ENCODE measurements around the gene CEACAM19.

CEACAM19 gene

GRCh38 chr19:44689290-44690130, 18.2 kb downstream of the CEACAM19 start:
- Histone ChIP-seq H3K27me3 (ENCODE audit: insufficient read depth, low read length) (no peaks in the 10 kb centered on the region), H3K4me1 (ENCODE audit: control insufficient read depth, insufficient read depth, low read length, unreplicated experiment) (peaks cover 23% of the 10 kb centered on the region), H3K36me3 (ENCODE audit: insufficient read depth, low read length) (no peaks in the 10 kb centered on the region), H3K27ac (ENCODE audit: low read depth, low read length) (no peak overlapping the region), H3K4me3 (ENCODE audit: low read depth, low read length) (no peak overlapping the region), H3K79me2 (ENCODE audit: control insufficient read depth, insufficient read depth, low read length, unreplicated experiment) (no peaks in the 10 kb centered on the region), H2AFZ (ENCODE audit: low read length, unreplicated experiment) (no peak overlapping the region)

GRCh38 chr19:44690131-44690440, 18.8 kb downstream of the CEACAM19 start:
- Histone ChIP-seq H3K27me3 (ENCODE audit: insufficient read depth, low read length) (no peaks in the 10 kb centered on the region), H3K4me3 (ENCODE audit: low read depth, low read length) (no peak overlapping the region), H3K27ac (ENCODE audit: low read depth, low read length) (no peak overlapping the region), H3K79me2 (ENCODE audit: control insufficient read depth, insufficient read depth, low read length, unreplicated experiment) (no peaks in the 10 kb centered on the region), H2AFZ (ENCODE audit: low read length, unreplicated experiment) (no peak overlapping the region), H3K4me1 (ENCODE audit: control insufficient read depth, insufficient read depth, low read length, unreplicated experiment) (peaks cover 20% of the 10 kb centered on the region), H3K36me3 (ENCODE audit: insufficient read depth, low read length) (no peaks in the 10 kb centered on the region)

GRCh38 chr19:44692379-44692721, 21.1 kb downstream of the CEACAM19 start:
- Histone ChIP-seq H3K27me3 (ENCODE audit: insufficient read depth, low read length) (no peaks in the 10 kb centered on the region), H3K27ac (ENCODE audit: low read depth, low read length) (peak overlapping the region; percentile 67; the same call in 1 of the 2 replicates)

GRCh38 chr19:44694184-44694579, 22.9 kb downstream of the CEACAM19 start:
- H3K27me3 ChIP-seq (ENCODE audit: insufficient read depth, low read length) = no peaks in the 10 kb centered on the region
- H3K27ac ChIP-seq (ENCODE audit: low read depth, low read length) = no peak overlapping the region
- H2AFZ ChIP-seq (ENCODE audit: low read length, unreplicated experiment) = no peak overlapping the region
- H3K4me1 ChIP-seq (ENCODE audit: control insufficient read depth, insufficient read depth, low read length, unreplicated experiment) = peaks cover 11% of the 10 kb centered on the region
- no peaks in the 10 kb centered on the region for H3K79me2 ChIP-seq (ENCODE audit: control insufficient read depth, insufficient read depth, low read length, unreplicated experiment)
- no peak overlapping the region for H3K4me3 ChIP-seq (ENCODE audit: low read depth, low read length)
- H3K36me3 ChIP-seq (ENCODE audit: insufficient read depth, low read length) = no peaks in the 10 kb centered on the region

More at GRCh38 chr19:44692379-44692721, 21.1 kb downstream of the CEACAM19 start:
- Histone ChIP-seq H3K4me1 (ENCODE audit: control insufficient read depth, insufficient read depth, low read length, unreplicated experiment) (peaks cover 11% of the 10 kb centered on the region), H3K4me3 (ENCODE audit: low read depth, low read length) (no peak overlapping the region), H2AFZ (ENCODE audit: low read length, unreplicated experiment) (no peak overlapping the region), H3K79me2 (ENCODE audit: control insufficient read depth, insufficient read depth, low read length, unreplicated experiment) (no peaks in the 10 kb centered on the region), H3K36me3 (ENCODE audit: insufficient read depth, low read length) (no peaks in the 10 kb centered on the region)

GRCh38 chr19:44696939-44697669, 25.8 kb downstream of the CEACAM19 start:
- H3K36me3 ChIP-seq (ENCODE audit: insufficient read depth, low read length) = no peaks in the 10 kb centered on the region
- no peak overlapping the region for H3K4me3 ChIP-seq (ENCODE audit: low read depth, low read length)
- H3K79me2 ChIP-seq (ENCODE audit: control insufficient read depth, insufficient read depth, low read length, unreplicated experiment) = no peaks in the 10 kb centered on the region
- H2AFZ ChIP-seq (ENCODE audit: low read length, unreplicated experiment) = no peak overlapping the region
- no peak overlapping the region for H3K27ac ChIP-seq (ENCODE audit: low read depth, low read length)
- peaks cover 6% of the 10 kb centered on the region for H3K4me1 ChIP-seq (ENCODE audit: control insufficient read depth, insufficient read depth, low read length, unreplicated experiment)
- no peaks in the 10 kb centered on the region for H3K27me3 ChIP-seq (ENCODE audit: insufficient read depth, low read length)

- Histone ChIP-seq H3K4me1 (ENCODE audit: control insufficient read depth, insufficient read depth, low read length, unreplicated experiment) (peaks cover under 1% of the 10 kb centered on the region), H3K4me3 (ENCODE audit: low read depth, low read length) (no peak overlapping the region), H3K79me2 (ENCODE audit: control insufficient read depth, insufficient read depth, low read length, unreplicated experiment) (no peaks in the 10 kb centered on the region), H3K27me3 (ENCODE audit: insufficient read depth, low read length) (no peaks in the 10 kb centered on the region), H3K27ac (ENCODE audit: low read depth, low read length) (no peak overlapping the region), H3K36me3 (ENCODE audit: insufficient read depth, low read length) (no peaks in the 10 kb centered on the region), H2AFZ (ENCODE audit: low read length, unreplicated experiment) (no peak overlapping the region)
Observed at GRCh38 chr19:44697670-44698034, 26.4 kb downstream of the CEACAM19 start.

GRCh38 chr19:44698492-44699201, 27.4 kb downstream of the CEACAM19 start, which contains the start of gene CEACAM16:
Gene CEACAM16 (plus strand): TSS chr19:44699151. CDS start chr19:44701457, 2,306 bp downstream.
- H3K36me3 ChIP-seq (ENCODE audit: insufficient read depth, low read length) = no peaks in the 10 kb centered on the region
- no peaks in the 10 kb centered on the region for H3K79me2 ChIP-seq (ENCODE audit: control insufficient read depth, insufficient read depth, low read length, unreplicated experiment)
- H2AFZ ChIP-seq (ENCODE audit: low read length, unreplicated experiment) = no peak within 1 kb of the TSS
- H3K4me3 ChIP-seq (ENCODE audit: low read depth, low read length) = no peak within 1 kb of the TSS
- H3K27ac ChIP-seq (ENCODE audit: low read depth, low read length) = no peak within 1 kb of the TSS
- H3K4me1 ChIP-seq (ENCODE audit: control insufficient read depth, insufficient read depth, low read length, unreplicated experiment) = no peaks in the 10 kb centered on the region
- H3K27me3 ChIP-seq (ENCODE audit: insufficient read depth, low read length) = no peaks in the 10 kb centered on the region

GRCh38 chr19:44700547-44700946, 29.3 kb downstream of the CEACAM19 start:
- Histone ChIP-seq H3K4me3 (ENCODE audit: low read depth, low read length) (no peak overlapping the region), H3K4me1 (ENCODE audit: control insufficient read depth, insufficient read depth, low read length, unreplicated experiment) (no peaks in the 10 kb centered on the region), H3K27me3 (ENCODE audit: insufficient read depth, low read length) (no peaks in the 10 kb centered on the region), H3K79me2 (ENCODE audit: control insufficient read depth, insufficient read depth, low read length, unreplicated experiment) (no peaks in the 10 kb centered on the region), H3K27ac (ENCODE audit: low read depth, low read length) (no peak overlapping the region), H3K36me3 (ENCODE audit: insufficient read depth, low read length) (no peaks in the 10 kb centered on the region), H2AFZ (ENCODE audit: low read length, unreplicated experiment) (no peak overlapping the region)

GRCh38 chr19:44701228-44701627, 29.9 kb downstream of the CEACAM19 start:
- H3K79me2 ChIP-seq (ENCODE audit: control insufficient read depth, insufficient read depth, low read length, unreplicated experiment) = no peaks in the 10 kb centered on the region
- no peak overlapping the region for H3K27ac ChIP-seq (ENCODE audit: low read depth, low read length)
- H2AFZ ChIP-seq (ENCODE audit: low read length, unreplicated experiment) = no peak overlapping the region
- no peaks in the 10 kb centered on the region for H3K27me3 ChIP-seq (ENCODE audit: insufficient read depth, low read length)
- H3K4me1 ChIP-seq (ENCODE audit: control insufficient read depth, insufficient read depth, low read length, unreplicated experiment) = no peaks in the 10 kb centered on the region
- no peak overlapping the region for H3K4me3 ChIP-seq (ENCODE audit: low read depth, low read length)
- no peaks in the 10 kb centered on the region for H3K36me3 ChIP-seq (ENCODE audit: insufficient read depth, low read length)

- Histone ChIP-seq H3K79me2 (ENCODE audit: control insufficient read depth, insufficient read depth, low read length, unreplicated experiment) (no peaks in the 10 kb centered on the region), H2AFZ (ENCODE audit: low read length, unreplicated experiment) (no peak overlapping the region), H3K4me3 (ENCODE audit: low read depth, low read length) (no peak overlapping the region), H3K36me3 (ENCODE audit: insufficient read depth, low read length) (no peaks in the 10 kb centered on the region), H3K27me3 (ENCODE audit: insufficient read depth, low read length) (no peaks in the 10 kb centered on the region), H3K27ac (ENCODE audit: low read depth, low read length) (no peak overlapping the region), H3K4me1 (ENCODE audit: control insufficient read depth, insufficient read depth, low read length, unreplicated experiment) (no peaks in the 10 kb centered on the region)
Observed at GRCh38 chr19:44702551-44703176, 31.4 kb downstream of the CEACAM19 start.

Data from ACC112 (cell line).